Amygdala (tissue), 56 donors: ENCODE results near the gene SORCS2.

Experiments used
- DNase-seq, 56 donors: peaks; one replicate each; lab custom pipeline; 2025; lab: John Stamatoyannopoulos, UW

The SORCS2 gene

GRCh38 chr4:7260569-7260968 lies 68.2 kb downstream of the SORCS2 start:
- DNase-seq = no peak

GRCh38 chr4:7261087-7261486 lies 68.7 kb downstream of the SORCS2 start:
- no peak for DNase-seq

GRCh38 chr4:7261536-7261935 lies 69.2 kb downstream of the SORCS2 start:
- no peak for DNase-seq

GRCh38 chr4:7262134-7262533 lies 69.8 kb downstream of the SORCS2 start:
- DNase-seq = no peak

GRCh38 chr4:7263166-7263565 lies 70.8 kb downstream of the SORCS2 start:
- no peak for DNase-seq

- DNase-seq = no peak
These were observed 72.4 kb downstream of the SORCS2 start for GRCh38 chr4:7264694-7265093.

GRCh38 chr4:7266525-7267292 lies 74.4 kb downstream of the SORCS2 start:
- no peak for DNase-seq

GRCh38 chr4:7267829-7268228 lies 75.5 kb downstream of the SORCS2 start:
- no peak for DNase-seq

GRCh38 chr4:7268941-7269340 lies 76.6 kb downstream of the SORCS2 start:
- DNase-seq = no peak

- DNase-seq = peak in 1 of 56 donors; percentile 9
These were observed 77.8 kb downstream of the SORCS2 start for GRCh38 chr4:7270121-7270520.

- no peak for DNase-seq
These were observed 80.1 kb downstream of the SORCS2 start for GRCh38 chr4:7272404-7272803.

- DNase-seq = peak in 14 of 56 donors; percentile 13 to 62 (median 27)
These were observed 81.5 kb downstream of the SORCS2 start for GRCh38 chr4:7273738-7274297.

- DNase-seq = no peak
These were observed 82.7 kb downstream of the SORCS2 start for GRCh38 chr4:7275067-7275466.

- no peak for DNase-seq
These were observed 83.3 kb downstream of the SORCS2 start for GRCh38 chr4:7275490-7276154.

GRCh38 chr4:7276515-7276914 lies 84.2 kb downstream of the SORCS2 start:
- no peak for DNase-seq

GRCh38 chr4:7278071-7278765 lies 85.9 kb downstream of the SORCS2 start:
- no peak for DNase-seq

- DNase-seq = no peak
These were observed 86.6 kb downstream of the SORCS2 start for GRCh38 chr4:7278981-7279380.

- no peak for DNase-seq
These were observed 87.6 kb downstream of the SORCS2 start for GRCh38 chr4:7279902-7280301.

- DNase-seq = no peak
These were observed 88.8 kb downstream of the SORCS2 start for GRCh38 chr4:7280926-7281690.
